ENCODE data around the gene PELI2. TPM values are rescaled to one million over a fixed set of nuclear protein-coding genes. Genes with fewer than 3 reads are reported as not detected.

Gene PELI2
- total RNA-seq, 4 donors from 2014 or later: 8.2 to 27.0 (median 10.1) TPM

GRCh38 chr14:56278383-56278782 is 160.2 kb downstream of the PELI2 start:
- no peak for ATAC-seq (ENCODE audit: low FRiP score)
- TF ChIP-seq CTCF (IDR thresholded peaks at IDR 0.05): no peak
- DNase-seq (ENCODE audit: low spot score): no peak

GRCh38 chr14:56280843-56281242 is 162.6 kb downstream of the PELI2 start:
- no peak for ATAC-seq (ENCODE audit: low FRiP score)
- no peak for TF ChIP-seq CTCF (IDR thresholded peaks at IDR 0.05)
- DNase-seq (ENCODE audit: low spot score): no peak

GRCh38 chr14:56282179-56282578 is 164.0 kb downstream of the PELI2 start:
- no peak for DNase-seq (ENCODE audit: low spot score)
- no peak for TF ChIP-seq CTCF (IDR thresholded peaks at IDR 0.05)
- ATAC-seq (ENCODE audit: low FRiP score): no peak

GRCh38 chr14:56284641-56285040 is 166.4 kb downstream of the PELI2 start:
- no peak for ATAC-seq (ENCODE audit: low FRiP score)

GRCh38 chr14:56289155-56289554 is 170.9 kb downstream of the PELI2 start:
- ATAC-seq (ENCODE audit: low FRiP score): no peak
- no peak for TF ChIP-seq CTCF (IDR thresholded peaks at IDR 0.05)
- DNase-seq (ENCODE audit: low spot score): no peak

More at GRCh38 chr14:56284641-56285040, 166.4 kb downstream of the PELI2 start:
- TF ChIP-seq CTCF (IDR thresholded peaks at IDR 0.05): no peak
- no peak for DNase-seq (ENCODE audit: low spot score)

GRCh38 chr14:56290195-56290594 is 172.0 kb downstream of the PELI2 start:
- ATAC-seq (ENCODE audit: low FRiP score) (no peak), DNase-seq (ENCODE audit: low spot score) (no peak)
- TF ChIP-seq CTCF (IDR thresholded peaks at IDR 0.05): no peak

GRCh38 chr14:56292970-56293369 is 174.8 kb downstream of the PELI2 start:
- ATAC-seq (ENCODE audit: low FRiP score) (no peak), DNase-seq (ENCODE audit: low spot score) (no peak)
- TF ChIP-seq CTCF (IDR thresholded peaks at IDR 0.05): no peak
